ENCODE data around the gene LPO. TPM values are rescaled to one million over a fixed set of nuclear protein-coding genes. Genes with fewer than 3 reads are reported as not detected.

The LPO gene
- total RNA-seq, 1 donor from 2014 or later: not detected

GRCh38 chr17:58235821-58236220, 2.6 kb upstream of the LPO start:
- DNase-seq (ENCODE audit: low read depth): no peak
- H3K4me3 ChIP-seq (ENCODE audit: low read depth, low read length): no peak overlapping the region
- TF ChIP-seq, protein P1, sequence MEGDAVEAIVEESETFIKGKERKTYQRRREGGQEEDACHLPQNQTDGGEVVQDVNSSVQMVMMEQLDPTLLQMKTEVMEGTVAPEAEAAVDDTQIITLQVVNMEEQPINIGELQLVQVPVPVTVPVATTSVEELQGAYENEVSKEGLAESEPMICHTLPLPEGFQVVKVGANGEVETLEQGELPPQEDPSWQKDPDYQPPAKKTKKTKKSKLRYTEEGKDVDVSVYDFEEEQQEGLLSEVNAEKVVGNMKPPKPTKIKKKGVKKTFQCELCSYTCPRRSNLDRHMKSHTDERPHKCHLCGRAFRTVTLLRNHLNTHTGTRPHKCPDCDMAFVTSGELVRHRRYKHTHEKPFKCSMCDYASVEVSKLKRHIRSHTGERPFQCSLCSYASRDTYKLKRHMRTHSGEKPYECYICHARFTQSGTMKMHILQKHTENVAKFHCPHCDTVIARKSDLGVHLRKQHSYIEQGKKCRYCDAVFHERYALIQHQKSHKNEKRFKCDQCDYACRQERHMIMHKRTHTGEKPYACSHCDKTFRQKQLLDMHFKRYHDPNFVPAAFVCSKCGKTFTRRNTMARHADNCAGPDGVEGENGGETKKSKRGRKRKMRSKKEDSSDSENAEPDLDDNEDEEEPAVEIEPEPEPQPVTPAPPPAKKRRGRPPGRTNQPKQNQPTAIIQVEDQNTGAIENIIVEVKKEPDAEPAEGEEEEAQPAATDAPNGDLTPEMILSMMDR (conservative IDR thresholded peaks at IDR 0.05; ENCODE audit: low read depth, low read length): no peak

- TF ChIP-seq, protein P1 (conservative IDR thresholded peaks at IDR 0.05; ENCODE audit: low read depth, low read length): no peak
- no peak for DNase-seq (ENCODE audit: low read depth)
- no peak overlapping the region for H3K4me3 ChIP-seq (ENCODE audit: low read depth, low read length)
These were observed 2.0 kb upstream of the LPO start for GRCh38 chr17:58236394-58236793.

- TF ChIP-seq, protein P1 (conservative IDR thresholded peaks at IDR 0.05; ENCODE audit: low read depth, low read length): no peak
- DNase-seq (ENCODE audit: low read depth): no peak
- H3K4me3 ChIP-seq (ENCODE audit: low read depth, low read length): no peak overlapping the region
These were observed 1.6 kb downstream of the LPO start for GRCh38 chr17:58239987-58240386.

DNA sequence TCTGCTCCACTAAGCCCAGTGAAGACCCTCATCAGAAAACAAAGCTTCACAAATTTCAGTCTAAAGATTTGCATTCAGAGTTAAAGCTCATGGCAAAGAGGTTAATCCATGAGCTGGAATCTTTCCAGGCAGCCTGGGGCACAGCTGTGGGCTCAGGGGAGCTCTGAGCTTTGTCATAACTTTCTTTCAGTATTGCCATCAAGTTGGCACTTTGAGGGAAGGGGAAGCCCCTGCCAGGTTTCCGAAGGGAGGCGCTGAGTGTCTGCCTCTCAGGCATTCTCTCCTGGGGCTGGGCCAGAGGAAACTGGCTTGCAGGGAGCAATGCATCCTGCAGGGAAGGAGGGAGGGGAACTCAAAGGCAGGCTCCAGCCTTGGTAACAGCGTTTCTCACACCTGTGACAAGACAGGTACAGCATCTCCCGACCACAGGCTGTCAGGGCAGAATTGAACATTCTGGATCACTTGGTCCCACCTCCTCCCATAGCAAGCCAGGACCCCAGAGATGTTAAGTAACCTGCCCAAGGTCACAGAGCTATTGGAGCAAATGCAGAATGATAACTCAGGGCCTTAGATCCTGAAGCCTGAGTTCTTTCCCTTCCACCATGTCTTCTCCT, 3.9 kb downstream of the LPO start:
- TF ChIP-seq, protein P1 (conservative IDR thresholded peaks at IDR 0.05; ENCODE audit: low read depth, low read length): no peak
- DNase-seq (ENCODE audit: low read depth): no peak
- no peak overlapping the region for H3K4me3 ChIP-seq (ENCODE audit: low read depth, low read length)

- no peak for DNase-seq (ENCODE audit: low read depth)
- TF ChIP-seq, protein P1 (conservative IDR thresholded peaks at IDR 0.05; ENCODE audit: low read depth, low read length): no peak
- H3K4me3 ChIP-seq (ENCODE audit: low read depth, low read length): no peak overlapping the region
These were observed 6.6 kb downstream of the LPO start for GRCh38 chr17:58244963-58245362.

- no peak for DNase-seq (ENCODE audit: low read depth)
- TF ChIP-seq, protein P1 (conservative IDR thresholded peaks at IDR 0.05; ENCODE audit: low read depth, low read length): no peak
- H3K4me3 ChIP-seq (ENCODE audit: low read depth, low read length): no peak overlapping the region
These were observed 7.2 kb downstream of the LPO start for GRCh38 chr17:58245428-58246103.

Data from epithelial cell of proximal tubule (primary cell).